Naive thymus-derived CD4-positive, alpha-beta T cell (primary cell): ENCODE data around the gene IGSF11. TPM values are rescaled to one million over a fixed set of nuclear protein-coding genes. Genes with fewer than 3 reads are reported as not detected.

Experiments
- ATAC-seq: fragments of 150-1000 bp; cut with Tn5 transposase; 2 replicates; pipeline ENCODE4 v1.10.0; 2021; ENCODE audit warnings: mild to moderate bottlenecking, moderate library complexity
- CTCF ChIA-PET: fragments of 350-600 bp; sonication (Branson Sonifier 250); formaldehyde crosslinking; loops from one replicate; lab custom pipeline; 2021; ENCODE audit warnings: antibody characterized with exemption; lab: Charles Lee
- POLR2A ChIA-PET: fragments of 350-600 bp; sonication (Branson Sonifier 250); formaldehyde crosslinking; loops from one replicate; lab custom pipeline; 2021; ENCODE audit warnings: antibody characterized with exemption, inconsistent platforms; lab: Charles Lee
- DNase-seq, 9 donors: peaks; one replicate each; pipeline versions ENCODE4 v3.0.0 to v3.0.0-alpha.2; 2020 to 2022; ENCODE audit warnings: mixed read lengths in 1 of 9
- H3K27ac ChIP-seq: one replicate; pipeline ENCODE4 v1.7.0; 2013; ENCODE audit warnings: mild to moderate bottlenecking, low read depth, low read length, moderate library complexity
- H3K27me3 ChIP-seq, 2 donors: one replicate each; pipeline ENCODE4 v1.7.0; 2013; ENCODE audit warnings: low read length in 2 of 2, mild to moderate bottlenecking in 2 of 2, moderate library complexity in 2 of 2; ENCODE audit not compliant: control insufficient read depth in 2 of 2, insufficient read depth in 2 of 2
- H3K36me3 ChIP-seq, 3 experiments: 1 replicate in 2 of 3; 2 replicates in 1 of 3; pipeline ENCODE4 v1.7.0; 2013; ENCODE audit warnings: low read length in 3 of 3, mild to moderate bottlenecking in 3 of 3, moderate library complexity in 1 of 3; ENCODE audit not compliant: insufficient read depth in 3 of 3, control insufficient read depth in 2 of 3
- H3K4me1 ChIP-seq, 2 donors: one replicate each; pipeline ENCODE4 v1.7.0; 2013; ENCODE audit warnings: low read length in 2 of 2, mild to moderate bottlenecking in 2 of 2, moderate library complexity in 1 of 2; ENCODE audit not compliant: control insufficient read depth in 2 of 2, insufficient read depth in 2 of 2
- H3K4me3 ChIP-seq: 2 replicates; pipeline ENCODE4 v1.7.0; 2013; ENCODE audit warnings: mild to moderate bottlenecking, low read length
- H3K9me3 ChIP-seq, 3 experiments: 1 replicate in 2 of 3; 2 replicates in 1 of 3; pipeline ENCODE4 v1.7.0; 2013; ENCODE audit warnings: low read length in 3 of 3; ENCODE audit not compliant: control insufficient read depth in 2 of 3
- H3K27ac Mint-ChIP-seq, 9 donors: one replicate each; pipeline ENCODE4 v1.8.0; 2020 to 2022; ENCODE audit warnings: mixed read lengths in 9 of 9, mild to moderate bottlenecking in 8 of 9, moderate library complexity in 5 of 9, inconsistent platforms in 2 of 9
- H3K27me3 Mint-ChIP-seq, 5 donors: one replicate each; pipeline ENCODE4 v1.8.0; 2021 to 2022; ENCODE audit warnings: mixed read lengths in 5 of 5, mild to moderate bottlenecking in 1 of 5
- H3K36me3 Mint-ChIP-seq, 5 donors: one replicate each; pipeline ENCODE4 v1.8.0; 2020 to 2022; ENCODE audit warnings: mixed read lengths in 5 of 5, mild to moderate bottlenecking in 3 of 5, inconsistent platforms in 1 of 5
- H3K4me1 Mint-ChIP-seq, 7 donors: one replicate each; pipeline ENCODE4 v1.8.0; 2020 to 2022; ENCODE audit warnings: mixed read lengths in 7 of 7, mild to moderate bottlenecking in 3 of 7, inconsistent platforms in 1 of 7
- H3K4me3 Mint-ChIP-seq, 10 donors: one replicate each; pipeline ENCODE4 v1.8.0; 2020 to 2022; ENCODE audit warnings: mild to moderate bottlenecking in 10 of 10, mixed read lengths in 10 of 10, moderate library complexity in 6 of 10, inconsistent platforms in 2 of 10
- H3K9me3 Mint-ChIP-seq, 11 donors: one replicate each; pipeline ENCODE4 v1.8.0; 2020 to 2022; ENCODE audit warnings: mixed read lengths in 11 of 11, mild to moderate bottlenecking in 4 of 11, inconsistent platforms in 1 of 11, moderate library complexity in 1 of 11
- intact Hi-C, 2 donors: fragments of 100-400 bp; cut with micrococcal nuclease; formaldehyde crosslinking; loops; one replicate each; pipeline ENCODE4 v1.15.1; 2023
- polyA plus RNA-seq, 2 donors: library from polyadenylated mRNA; unstranded; fragments of 300-500 nt; fragmentation: Illumina TruSeq; gene quantifications; one replicate each; pipeline ENCODE4 v1.2.3, GENCODE V29; 2021
- total RNA-seq, 6 experiments: library from RNA in 5 of 6; stranded (reverse) in 5 of 6; gene quantifications; 1 replicate in 5 of 6; 2 replicates in 1 of 6; pipeline ENCODE4 v1.2.3 and lab custom pipeline; 2021 to 2026

IGSF11 gene
- total and polyA plus RNA-seq, 7 experiments from 2014 or later, result 0.15 to 0.85 (median 0.41) TPM; not detected in 1

DNA sequence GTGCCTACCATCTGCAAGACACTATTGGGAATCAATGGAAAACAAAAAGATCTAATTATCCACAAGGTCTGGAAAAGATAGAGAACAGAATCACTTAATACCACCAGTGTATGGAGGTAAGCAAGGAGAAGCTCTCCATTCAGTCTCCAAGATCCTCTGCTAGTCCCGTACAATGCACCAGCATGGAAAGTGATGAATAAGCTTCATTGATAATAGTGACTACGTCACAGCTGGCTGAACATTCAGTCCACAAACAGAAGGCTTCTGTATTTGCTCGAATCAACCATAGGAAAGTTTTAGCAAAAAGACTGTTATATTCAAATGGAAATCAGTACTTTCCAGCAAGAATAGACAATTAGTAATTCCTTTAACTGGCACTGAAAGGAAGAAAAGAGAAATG, 42.9 kb downstream of the IGSF11 start:
- ATAC-seq, result no peak
- no peak for DNase-seq
- Mint-ChIP-seq H3K9me3 (no peaks in the 10 kb centered on the region), H3K4me1 (peaks cover 0 to 14% (median 1%) of the 10 kb centered on the region in 7 donors), H3K27ac (no peak overlapping the region), H3K27me3 (peaks cover 0 to 4% (median 0%) of the 10 kb centered on the region in 5 donors), H3K4me3 (no peak overlapping the region), H3K36me3 (no peaks in the 10 kb centered on the region)
- Histone ChIP-seq H3K27ac (no peak overlapping the region), H3K27me3 (no peaks in the 10 kb centered on the region), H3K36me3 (no peaks in the 10 kb centered on the region), H3K4me3 (no peak overlapping the region), H3K4me1 (no peaks in the 10 kb centered on the region), H3K9me3 (no peaks in the 10 kb centered on the region)
- intact Hi-C loops, result no loop called here
- CTCF ChIA-PET, result interaction anchor here (0.5 kb wide), 1 partner anchor 27 kb away, joined by 3 read pairs; no protein-coding TSS in a partner anchor
- POLR2A ChIA-PET, result no interaction called here

DNA sequence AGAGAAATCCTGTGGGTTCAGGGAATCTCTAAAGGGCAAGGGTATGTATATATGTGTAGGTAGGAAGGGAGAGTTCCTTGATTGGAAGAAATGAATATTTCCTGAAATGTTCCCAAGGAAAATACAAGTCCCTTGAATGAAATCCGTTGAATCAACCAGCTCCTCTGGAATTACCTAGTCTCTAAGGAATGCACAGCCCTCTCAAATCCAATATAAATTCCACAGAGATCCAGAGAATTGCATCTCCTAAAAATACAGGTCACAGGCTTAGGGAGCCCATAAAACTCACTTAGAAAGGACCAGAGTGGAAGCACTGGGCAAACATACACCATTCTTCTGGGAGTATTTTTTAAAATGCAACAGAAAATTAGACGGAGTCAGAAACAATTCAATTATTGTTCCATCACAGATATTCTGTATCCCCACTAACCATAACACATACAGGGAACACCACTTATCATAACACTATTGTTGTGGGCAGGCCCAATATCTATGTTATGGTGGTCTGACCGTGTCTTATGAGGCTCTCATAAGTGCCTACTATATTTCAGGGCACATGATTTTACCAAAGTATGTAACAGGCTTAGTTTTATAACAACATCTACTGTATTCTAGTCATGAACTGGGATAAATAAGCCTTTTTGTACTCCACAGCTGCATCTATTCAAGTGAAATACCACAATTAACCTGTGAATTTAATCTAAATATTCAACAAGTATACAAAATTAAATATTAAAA, 43.7 kb downstream of the IGSF11 start:
- H3K27me3 ChIP-seq, result no peaks in the 10 kb centered on the region
- no peak overlapping the region for H3K4me3 ChIP-seq
- Mint-ChIP-seq H3K36me3 (no peaks in the 10 kb centered on the region), H3K4me1 (peaks cover 0 to 14% (median 1%) of the 10 kb centered on the region in 7 donors), H3K27me3 (peaks cover 0 to 6% (median 0%) of the 10 kb centered on the region in 5 donors), H3K27ac (no peak overlapping the region), H3K4me3 (no peak overlapping the region), H3K9me3 (no peaks in the 10 kb centered on the region)
- POLR2A ChIA-PET, result no interaction called here
- intact Hi-C loops, result no loop called here
- H3K4me1 ChIP-seq, result no peaks in the 10 kb centered on the region
- no peaks in the 10 kb centered on the region for H3K9me3 ChIP-seq
- ATAC-seq (no peak), DNase-seq (no peak)
- no peak overlapping the region for H3K27ac ChIP-seq
- no peaks in the 10 kb centered on the region for H3K36me3 ChIP-seq
- CTCF ChIA-PET, result no interaction called here

DNA sequence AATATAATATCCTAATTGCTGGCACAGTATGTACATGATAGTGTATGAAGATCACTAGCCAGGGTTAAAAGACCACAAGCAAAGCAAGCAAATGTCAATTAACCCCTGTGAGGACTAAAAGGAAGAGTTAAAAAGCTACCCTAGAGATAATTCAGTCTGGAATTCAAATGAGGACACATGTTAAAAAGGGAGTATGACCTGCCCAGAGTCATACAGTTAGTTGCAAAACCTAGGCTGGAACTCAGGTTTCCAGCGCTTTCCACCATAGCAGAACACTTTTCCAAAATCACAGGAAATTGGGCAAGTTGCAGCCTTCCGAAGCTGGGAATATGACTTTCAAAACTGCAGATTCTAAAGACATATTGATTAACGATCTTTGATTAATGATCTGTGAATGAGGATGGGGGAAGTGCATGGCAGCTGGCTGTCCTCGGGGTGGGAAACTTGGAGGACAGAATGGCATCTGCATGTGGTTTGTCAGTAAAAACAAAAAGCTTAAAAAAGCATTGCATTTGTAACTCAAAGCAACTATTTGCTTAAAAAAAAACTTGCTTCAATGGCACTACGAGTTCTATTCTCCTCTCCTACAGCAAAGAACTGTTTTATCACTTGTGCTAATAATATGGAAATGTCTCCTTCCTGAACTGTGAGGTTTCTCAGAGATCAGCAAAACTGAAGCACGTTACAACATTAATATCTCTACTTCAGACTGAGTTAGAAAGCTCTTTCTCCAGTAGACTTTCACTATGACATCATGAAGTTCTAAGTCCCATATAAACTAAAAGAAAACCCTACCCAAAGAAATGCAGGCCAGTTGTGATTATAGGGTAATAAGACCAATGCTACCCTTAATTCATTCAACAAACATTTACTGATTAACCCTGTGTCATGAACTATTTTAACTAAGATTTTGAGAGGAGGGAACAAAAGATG, 46.2 kb downstream of the IGSF11 start:
- H3K4me3 Mint-ChIP-seq, result no peak overlapping the region
- H3K36me3 ChIP-seq, result no peaks in the 10 kb centered on the region
- ChIA-PET POLR2A (no interaction called here), CTCF (no interaction called here)
- no peaks in the 10 kb centered on the region for H3K4me1 ChIP-seq
- no peak overlapping the region for H3K4me3 ChIP-seq
- no peak overlapping the region for H3K27ac ChIP-seq
- H3K27ac Mint-ChIP-seq, result no peak overlapping the region
- H3K27me3 Mint-ChIP-seq, result peaks cover 0 to 11% (median 0%) of the 10 kb centered on the region in 5 donors
- no peaks in the 10 kb centered on the region for H3K36me3 Mint-ChIP-seq
- no peak for DNase-seq
- H3K9me3 ChIP-seq, result no peaks in the 10 kb centered on the region
- intact Hi-C loops, result loop anchor here in 1 of 2 donors (5.0 kb wide), 1 partner anchor 46 kb away; no protein-coding TSS in a partner anchor
- peaks cover 0 to 23% (median 4%) of the 10 kb centered on the region in 7 donors for H3K4me1 Mint-ChIP-seq
- no peak for ATAC-seq
- H3K9me3 Mint-ChIP-seq, result peaks cover 0 to 1% (median 0%) of the 10 kb centered on the region in 11 donors
- no peaks in the 10 kb centered on the region for H3K27me3 ChIP-seq

DNA sequence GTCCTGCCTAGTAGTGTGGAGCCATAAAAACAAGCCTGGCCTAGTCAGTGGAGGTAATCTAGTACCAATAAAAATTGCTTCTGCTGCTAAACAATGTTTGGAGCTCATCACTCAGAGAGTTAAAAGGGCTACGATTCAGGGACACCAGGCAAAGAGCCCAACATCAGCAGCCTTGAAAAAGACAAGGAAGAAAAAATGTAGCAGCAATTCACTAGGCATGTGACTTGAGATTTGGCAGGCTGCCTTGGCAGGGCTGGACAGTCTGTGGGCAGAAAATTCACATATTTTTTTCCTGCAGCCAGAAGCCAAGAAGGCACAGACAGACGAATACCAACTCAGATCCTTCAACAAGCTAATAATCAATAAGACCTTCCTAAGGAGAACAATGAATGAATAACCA, 47.2 kb downstream of the IGSF11 start:
- no peak overlapping the region for H3K27ac Mint-ChIP-seq
- no peak overlapping the region for H3K27ac ChIP-seq
- ChIA-PET POLR2A (interaction anchor here (0.8 kb wide), 1 partner anchor 13 kb away, joined by 3 read pairs; no protein-coding TSS in a partner anchor), CTCF (no interaction called here)
- H3K27me3 ChIP-seq, result no peaks in the 10 kb centered on the region
- no peak overlapping the region for H3K4me3 Mint-ChIP-seq
- DNase-seq (no peak), ATAC-seq (no peak)
- H3K9me3 ChIP-seq, result no peaks in the 10 kb centered on the region
- no peak overlapping the region for H3K4me3 ChIP-seq
- H3K4me1 Mint-ChIP-seq, result peaks cover 0 to 23% (median 4%) of the 10 kb centered on the region in 7 donors
- intact Hi-C loops, result loop anchor here in 1 of 2 donors (5.0 kb wide), 1 partner anchor 45 kb away; no protein-coding TSS in a partner anchor
- no peaks in the 10 kb centered on the region for H3K36me3 Mint-ChIP-seq
- peaks cover 0 to 11% (median 0%) of the 10 kb centered on the region in 5 donors for H3K27me3 Mint-ChIP-seq
- H3K4me1 ChIP-seq, result no peaks in the 10 kb centered on the region
- H3K9me3 Mint-ChIP-seq, result peaks cover 0 to 1% (median 0%) of the 10 kb centered on the region in 11 donors
- no peaks in the 10 kb centered on the region for H3K36me3 ChIP-seq

DNA sequence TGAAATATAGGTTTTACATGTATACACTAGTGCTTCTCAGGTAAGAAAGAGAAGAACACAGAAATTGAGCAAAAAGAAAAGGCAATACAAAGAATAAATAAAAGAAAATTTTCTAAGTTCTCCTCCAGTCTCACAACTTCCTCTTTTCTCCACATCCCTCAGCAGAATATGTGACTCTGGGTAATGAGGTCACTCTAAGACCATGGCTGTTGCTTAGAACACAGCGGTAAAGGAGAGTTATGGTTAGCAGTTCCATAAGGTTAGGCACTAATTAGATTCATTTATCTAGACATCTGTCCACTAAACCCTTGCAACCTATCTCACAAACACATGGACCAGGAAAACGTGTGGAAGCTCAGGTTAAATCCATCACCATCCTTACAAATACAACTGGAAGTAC, 47.9 kb downstream of the IGSF11 start:
- H3K9me3 Mint-ChIP-seq, result peaks cover 0 to 1% (median 0%) of the 10 kb centered on the region in 11 donors
- no peak overlapping the region for H3K27ac Mint-ChIP-seq
- ATAC-seq (no peak), DNase-seq (no peak)
- H3K27me3 ChIP-seq, result no peaks in the 10 kb centered on the region
- H3K27ac ChIP-seq, result no peak overlapping the region
- H3K9me3 ChIP-seq, result no peaks in the 10 kb centered on the region
- ChIA-PET POLR2A (interaction anchor here (0.8 kb wide), 1 partner anchor 12 kb away, joined by 3 read pairs; no protein-coding TSS in a partner anchor), CTCF (no interaction called here)
- H3K4me1 ChIP-seq, result no peaks in the 10 kb centered on the region
- peaks cover 0 to 25% (median 4%) of the 10 kb centered on the region in 7 donors for H3K4me1 Mint-ChIP-seq
- H3K27me3 Mint-ChIP-seq, result peaks cover 0 to 12% (median 0%) of the 10 kb centered on the region in 5 donors
- no peaks in the 10 kb centered on the region for H3K36me3 ChIP-seq
- no peak overlapping the region for H3K4me3 Mint-ChIP-seq
- no peak overlapping the region for H3K4me3 ChIP-seq
- H3K36me3 Mint-ChIP-seq, result no peaks in the 10 kb centered on the region
- intact Hi-C loops, result loop anchor here in 1 of 2 donors (5.0 kb wide), 1 partner anchor 44 kb away; no protein-coding TSS in a partner anchor

DNA sequence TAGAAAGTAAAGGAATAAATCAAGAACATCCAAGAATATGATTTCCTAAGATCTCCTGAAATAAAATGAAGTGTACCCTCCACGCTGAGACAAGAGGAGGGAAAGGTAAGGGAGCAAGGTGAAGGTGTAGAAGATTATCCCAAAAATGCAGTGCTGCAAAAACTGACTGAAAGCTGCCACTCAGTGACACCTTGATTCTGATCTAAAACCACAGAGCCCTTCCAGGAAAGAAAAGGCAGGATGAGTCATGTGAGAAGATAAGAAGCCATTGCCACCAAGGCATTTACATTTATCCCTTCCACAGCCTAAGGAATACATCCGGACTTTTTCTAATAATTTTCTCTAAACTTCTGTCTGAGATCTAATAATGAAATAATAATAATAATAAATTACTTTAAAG, 49.9 kb downstream of the IGSF11 start:
- no peak overlapping the region for H3K4me3 ChIP-seq
- CTCF ChIA-PET, result no interaction called here
- no peak for ATAC-seq
- Mint-ChIP-seq H3K4me1 (peaks cover 0 to 31% (median 10%) of the 10 kb centered on the region in 7 donors), H3K4me3 (no peak overlapping the region), H3K36me3 (no peaks in the 10 kb centered on the region), H3K27me3 (peaks cover 0 to 16% (median 0%) of the 10 kb centered on the region in 5 donors), H3K27ac (no peak overlapping the region), H3K9me3 (peaks cover 0 to 2% (median 0%) of the 10 kb centered on the region in 11 donors)
- no peaks in the 10 kb centered on the region for H3K9me3 ChIP-seq
- H3K4me1 ChIP-seq, result no peaks in the 10 kb centered on the region
- no peaks in the 10 kb centered on the region for H3K27me3 ChIP-seq
- intact Hi-C loops, result loop anchor here (5.0 kb wide), 2 partner anchors 33 to 42 kb away; no protein-coding TSS in a partner anchor
- H3K27ac ChIP-seq, result no peak overlapping the region
- no peaks in the 10 kb centered on the region for H3K36me3 ChIP-seq
- DNase-seq, result no peak
- POLR2A ChIA-PET, result no interaction called here
